ENCODE measurements around the gene RXFP2.

DNA sequence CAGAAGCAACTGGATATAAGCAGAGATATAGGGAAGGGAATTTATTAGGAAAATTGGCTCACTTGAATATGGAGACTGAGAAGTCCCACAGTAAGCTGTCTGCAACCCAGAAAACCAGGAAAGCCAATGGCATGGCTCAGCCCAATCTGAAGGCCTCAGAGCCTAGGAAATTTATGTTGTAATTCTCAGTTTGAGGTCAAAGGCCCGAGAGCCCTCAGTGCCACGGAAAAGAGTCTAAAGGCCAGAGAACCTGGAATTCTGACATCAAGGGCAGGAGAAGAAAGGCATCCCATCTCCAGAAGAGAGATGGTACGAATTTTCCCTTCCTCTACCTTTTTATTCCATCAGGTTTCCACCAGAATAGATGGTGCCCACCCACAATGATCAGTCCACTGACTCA, 20.1 kb upstream of the RXFP2 start:
- TF ChIP-seq, protein P1, sequence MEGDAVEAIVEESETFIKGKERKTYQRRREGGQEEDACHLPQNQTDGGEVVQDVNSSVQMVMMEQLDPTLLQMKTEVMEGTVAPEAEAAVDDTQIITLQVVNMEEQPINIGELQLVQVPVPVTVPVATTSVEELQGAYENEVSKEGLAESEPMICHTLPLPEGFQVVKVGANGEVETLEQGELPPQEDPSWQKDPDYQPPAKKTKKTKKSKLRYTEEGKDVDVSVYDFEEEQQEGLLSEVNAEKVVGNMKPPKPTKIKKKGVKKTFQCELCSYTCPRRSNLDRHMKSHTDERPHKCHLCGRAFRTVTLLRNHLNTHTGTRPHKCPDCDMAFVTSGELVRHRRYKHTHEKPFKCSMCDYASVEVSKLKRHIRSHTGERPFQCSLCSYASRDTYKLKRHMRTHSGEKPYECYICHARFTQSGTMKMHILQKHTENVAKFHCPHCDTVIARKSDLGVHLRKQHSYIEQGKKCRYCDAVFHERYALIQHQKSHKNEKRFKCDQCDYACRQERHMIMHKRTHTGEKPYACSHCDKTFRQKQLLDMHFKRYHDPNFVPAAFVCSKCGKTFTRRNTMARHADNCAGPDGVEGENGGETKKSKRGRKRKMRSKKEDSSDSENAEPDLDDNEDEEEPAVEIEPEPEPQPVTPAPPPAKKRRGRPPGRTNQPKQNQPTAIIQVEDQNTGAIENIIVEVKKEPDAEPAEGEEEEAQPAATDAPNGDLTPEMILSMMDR (IDR thresholded peaks at IDR 0.05), result no peak
- no peak for TF ChIP-seq POLR2A (IDR thresholded peaks at IDR 0.05)

All from testis (tissue), 2 donors.